AG09309 (cell line): ENCODE measurements around the gene GIPC1.

Experiments
- DNase-seq: peaks from one replicate; pipeline ENCODE4 v3.0.0-alpha.2; 2010; ENCODE audit warnings: low read depth
- H3K4me3 ChIP-seq: 2 replicates; pipeline ENCODE4 v1.5.1; 2011; ENCODE audit warnings: mild to moderate bottlenecking, low read depth, low read length, moderate library complexity; ENCODE audit not compliant: control insufficient read depth
- CTCF ChIP-seq: IDR thresholded peaks from 2 replicates; pipeline ENCODE4 v1.5.1; 2011; ENCODE audit warnings: mild to moderate bottlenecking, low read depth, low read length, inconsistent platforms; ENCODE audit not compliant: insufficient read depth, control insufficient read depth; ENCODE audit errors: missing control alignments

The GIPC1 gene

GRCh38 chr19:14494411-14494810 lies 1.5 kb downstream of the GIPC1 start:
- peak overlapping the region; percentile 68 for H3K4me3 ChIP-seq
- DNase-seq: no peak
- no peak for TF ChIP-seq CTCF

GRCh38 chr19:14492756-14493337 lies 3.1 kb downstream of the GIPC1 start:
- no peak for TF ChIP-seq CTCF
- no peak for DNase-seq
- H3K4me3 ChIP-seq: no peak overlapping the region

- no peak for DNase-seq
- H3K4me3 ChIP-seq: no peak overlapping the region
- TF ChIP-seq CTCF: no peak
Measured at GRCh38 chr19:14487370-14488125, 8.4 kb downstream of the GIPC1 start.

- no peak for DNase-seq
- no peak overlapping the region for H3K4me3 ChIP-seq
Measured at GRCh38 chr19:14482172-14482941, 13.6 kb downstream of the GIPC1 start.

GRCh38 chr19:14480700-14481079 lies 15.2 kb downstream of the GIPC1 start:
- no peak for TF ChIP-seq CTCF

More at GRCh38 chr19:14482172-14482941, 13.6 kb downstream of the GIPC1 start:
- TF ChIP-seq CTCF: no peak

GRCh38 chr19:14479975-14480699 lies 15.8 kb downstream of the GIPC1 start:
- H3K4me3 ChIP-seq: no peak overlapping the region
- no peak for DNase-seq

More at GRCh38 chr19:14480700-14481079, 15.2 kb downstream of the GIPC1 start:
- DNase-seq: no peak
- H3K4me3 ChIP-seq: no peak overlapping the region

More at GRCh38 chr19:14479975-14480699, 15.8 kb downstream of the GIPC1 start:
- peak; percentile 77 for TF ChIP-seq CTCF
